GM12878 (cell line): ENCODE data around the gene ADRA2C. TPM values are rescaled to one million over a fixed set of nuclear protein-coding genes. Genes with fewer than 3 reads are reported as not detected.

Experiments
- ATAC-seq: fragments of 200-7000 bp; cut with Tn5 transposase; 3 replicates; pipeline ENCODE4 v1.9.1; 2020; ENCODE audit warnings: mild to moderate bottlenecking, moderate library complexity
- BruUV-seq: library from RNA; stranded (reverse); fragments of 400-500 nt; replicated peaks from 2 replicates; lab custom pipeline; 2021; lab: Mats Ljungman, UMichigan
- CTCF ChIA-PET: fragments of 300-600 bp; sonication (Branson Sonifier 250); formaldehyde crosslinking; extraction: SDS; loops from one replicate; lab custom pipeline; 2021; ENCODE audit warnings: inconsistent platforms; lab: Yijun Ruan, JAX
- POLR2A ChIA-PET: fragments of 350-600 bp; formaldehyde crosslinking; extraction: SDS; loops from one replicate; lab custom pipeline; 2021; ENCODE audit warnings: inconsistent platforms; lab: Charles Lee
- RAD21 ChIA-PET: fragments of 300-600 bp; sonication (Branson Sonifier 250); formaldehyde crosslinking; loops from one replicate; lab custom pipeline; 2023; ENCODE audit warnings: antibody characterized with exemption; ENCODE audit not compliant: unreplicated experiment; lab: Charles Lee
- SMC1A ChIA-PET: fragments of 300-600 bp; sonication (Branson Sonifier 250); formaldehyde crosslinking; loops from one replicate; lab custom pipeline; 2023; ENCODE audit not compliant: unreplicated experiment, uncharacterized antibody; lab: Charles Lee
- DNase-seq: peaks from one replicate; pipeline ENCODE4 v3.0.0-alpha.2; 2011; ENCODE audit warnings: low read depth, low spot score
- FAIRE-seq: peaks from 3 replicates; lab custom pipeline; 2011; peaks lifted over from hg19 to GRCh38; lab: Jason Lieb, UNC
- H2AFZ ChIP-seq: 2 replicates; pipeline ENCODE4 v1.6.0; 2011; ENCODE audit warnings: low read depth, low read length, control low read depth; ENCODE audit not compliant: control insufficient read depth
- H3K27ac ChIP-seq: 2 replicates; pipeline ENCODE4 v1.5.1; 2011; ENCODE audit warnings: control low read depth; ENCODE audit not compliant: control insufficient read depth, insufficient read depth
- H3K27me3 ChIP-seq, 2 experiments: replicated peaks in 1 of 2; 2 replicates each; pipeline versions ENCODE4 v1.6.0 to v1.6.1; 2011; ENCODE audit warnings: low read length in 1 of 2; ENCODE audit not compliant: control insufficient read depth in 2 of 2, insufficient read depth in 2 of 2
- H3K36me3 ChIP-seq, 2 experiments: 2 replicates each; pipeline ENCODE4 v1.5.1; 2011; ENCODE audit warnings: low read length in 1 of 2; ENCODE audit not compliant: control insufficient read depth in 2 of 2, insufficient read depth in 2 of 2
- H3K4me1 ChIP-seq: 2 replicates; pipeline ENCODE4 v1.6.1; 2011; ENCODE audit warnings: mild to moderate bottlenecking, low read length, moderate library complexity, mixed read lengths; ENCODE audit not compliant: control insufficient read depth, insufficient read depth
- H3K4me2 ChIP-seq: 2 replicates; pipeline ENCODE4 v1.6.0; 2011; ENCODE audit warnings: control low read depth; ENCODE audit not compliant: control insufficient read depth, insufficient read depth
- H3K4me3 ChIP-seq: fragments of 200-600 bp; sonication (generic); 2 replicates; pipeline ENCODE4 v1.5.1; 2016
- H3K79me2 ChIP-seq: 2 replicates; pipeline ENCODE4 v1.6.0; 2011; ENCODE audit warnings: low read length; ENCODE audit not compliant: control insufficient read depth, insufficient read depth
- H3K9ac ChIP-seq: 2 replicates; pipeline ENCODE4 v1.8.0; 2011; ENCODE audit warnings: low read length, control low read depth, mixed read lengths; ENCODE audit not compliant: control insufficient read depth, insufficient read depth
- H3K9me3 ChIP-seq: replicated peaks from 3 replicates; pipeline ENCODE4 v1.5.1; 2011; ENCODE audit warnings: mild to moderate bottlenecking, low read length; ENCODE audit not compliant: control insufficient read depth, insufficient read depth
- H4K20me1 ChIP-seq: 2 replicates; pipeline ENCODE4 v1.6.0; 2011; ENCODE audit not compliant: control insufficient read depth, insufficient read depth
- CHD2 ChIP-seq: IDR thresholded peaks from 2 replicates; pipeline ENCODE4 v1.6.1; 2011; ENCODE audit warnings: low read depth, low read length, improper control_type of control experiment, borderline replicate concordance
- ETV6 ChIP-seq, 2 experiments: fragments of 450-650 bp in 1 of 2; IDR thresholded peaks in 1 of 2; conservative IDR thresholded peaks in 1 of 2; 2 replicates each; pipeline ENCODE4 v1.6.1; 2014; ENCODE audit warnings: antibody characterized with exemption in 1 of 2, borderline replicate concordance in 1 of 2, low read depth in 1 of 2, mild to moderate bottlenecking in 1 of 2, moderate library complexity in 1 of 2
- HCFC1 ChIP-seq: fragments of 150-350 bp; IDR thresholded peaks from 2 replicates; pipeline ENCODE4 v1.6.1; 2014; ENCODE audit warnings: low read length
- NFYB ChIP-seq: IDR thresholded peaks from 2 replicates; pipeline ENCODE4 v1.6.1; 2011; ENCODE audit warnings: low read depth, mild to moderate bottlenecking, low read length, improper control_type of control experiment, moderate library complexity; ENCODE audit not compliant: insufficient read depth
- POLR2A ChIP-seq: IDR thresholded peaks from 2 replicates; pipeline ENCODE4 v1.6.1; 2011; ENCODE audit warnings: low read depth, mild to moderate bottlenecking, low read length
- RBBP5 ChIP-seq: fragments of 200-600 bp; sonication (generic); conservative IDR thresholded peaks from 2 replicates; pipeline ENCODE4 v1.6.1; 2016
- SIX5 ChIP-seq: IDR thresholded peaks from 2 replicates; pipeline ENCODE4 v1.6.1; 2011; ENCODE audit warnings: mild to moderate bottlenecking, low read depth, low read length, moderate library complexity; ENCODE audit not compliant: severe bottlenecking
- SUPT20H ChIP-seq: IDR thresholded peaks from 2 replicates; pipeline ENCODE4 v1.6.1; 2011; ENCODE audit warnings: low read depth, mild to moderate bottlenecking, low read length, moderate library complexity, borderline replicate concordance; ENCODE audit not compliant: control insufficient read depth
- TCF3 ChIP-seq: IDR thresholded peaks from 2 replicates; pipeline ENCODE4 v1.6.1; 2012; ENCODE audit warnings: low read depth, mild to moderate bottlenecking, low read length, borderline replicate concordance; ENCODE audit not compliant: insufficient read depth
- YY1 ChIP-seq: IDR thresholded peaks from 2 replicates; pipeline ENCODE4 v1.6.1; 2011; ENCODE audit warnings: low read depth, mild to moderate bottlenecking, low read length
- WGBS: methylation state at CpG from one replicate; pipeline ENCODE4 v1.1.6; 2016; ENCODE audit warnings: low lambda C conversion rate; ENCODE audit not compliant: insufficient replicate concordance, insufficient coverage; ENCODE audit errors: missing lambda C conversion rate; 5-methylcytosine and 5-hydroxymethylcytosine counted together
- in situ Hi-C: fragments of 300-500 bp; cut with MboI; formaldehyde crosslinking; loops from 9 replicates; pipeline ENCODE4 v1.14.3; 2018; ENCODE audit warnings: mixed read lengths
- intact Hi-C: fragments of 100-400 bp; cut with micrococcal nuclease; formaldehyde crosslinking; loops from one replicate; pipeline ENCODE4 v1.14.2; 2022; ENCODE audit not compliant: unreplicated experiment
- polyA plus RNA-seq, 11 experiments: library from polyadenylated mRNA; depleted of rRNA in 4 of 11; unstranded in 6 of 11; stranded (reverse) in 5 of 11; fragments of >200 nt; fragmentation: Nextera tagmentation in 4 of 11; fragmentation: Illumina TruSeq in 1 of 11; extraction: Ambion mirVana in 4 of 11; extraction: Trizol in 1 of 11; gene quantifications; 1 replicate in 1 of 11; 2 replicates in 10 of 11; pipeline versions ENCODE4 v1.2.1 to v1.2.3, GENCODE V29; 2011 to 2016; ENCODE audit warnings: inconsistent platforms in 2 of 11, missing spikeins in 2 of 11, low read depth in 1 of 11
- total RNA-seq, 4 experiments: library from RNA; depleted of rRNA in 3 of 4; stranded (reverse); fragments of >200 nt in 3 of 4; fragmentation: Illumina TruSeq in 1 of 4; extraction: Trizol in 1 of 4; gene quantifications; 2 replicates each; pipeline versions ENCODE4 v1.2.1 to v1.2.3, GENCODE V29; 2013 to 2021
- TF ChIP-seq, protein P1 (sequence below): IDR thresholded peaks from 2 replicates; pipeline ENCODE4 v1.6.1; 2011; ENCODE audit warnings: borderline replicate concordance, low read depth, mild to moderate bottlenecking, moderate library complexity, mixed read lengths, low read length; ENCODE audit not compliant: insufficient read depth; ENCODE audit errors: extremely low read length
- TF ChIP-seq, protein P2 (sequence below): IDR thresholded peaks from 2 replicates; pipeline ENCODE4 v1.6.1; 2011; ENCODE audit warnings: low read depth, mild to moderate bottlenecking, low read length, moderate library complexity, borderline replicate concordance; ENCODE audit errors: extremely low read depth

The ADRA2C gene
- total and polyA plus RNA-seq, 10 of the 15 experiments (the other 5 are each of a cell fraction or from before 2014, with no cell fraction given): 0.15 TPM; not detected in 9

DNA sequence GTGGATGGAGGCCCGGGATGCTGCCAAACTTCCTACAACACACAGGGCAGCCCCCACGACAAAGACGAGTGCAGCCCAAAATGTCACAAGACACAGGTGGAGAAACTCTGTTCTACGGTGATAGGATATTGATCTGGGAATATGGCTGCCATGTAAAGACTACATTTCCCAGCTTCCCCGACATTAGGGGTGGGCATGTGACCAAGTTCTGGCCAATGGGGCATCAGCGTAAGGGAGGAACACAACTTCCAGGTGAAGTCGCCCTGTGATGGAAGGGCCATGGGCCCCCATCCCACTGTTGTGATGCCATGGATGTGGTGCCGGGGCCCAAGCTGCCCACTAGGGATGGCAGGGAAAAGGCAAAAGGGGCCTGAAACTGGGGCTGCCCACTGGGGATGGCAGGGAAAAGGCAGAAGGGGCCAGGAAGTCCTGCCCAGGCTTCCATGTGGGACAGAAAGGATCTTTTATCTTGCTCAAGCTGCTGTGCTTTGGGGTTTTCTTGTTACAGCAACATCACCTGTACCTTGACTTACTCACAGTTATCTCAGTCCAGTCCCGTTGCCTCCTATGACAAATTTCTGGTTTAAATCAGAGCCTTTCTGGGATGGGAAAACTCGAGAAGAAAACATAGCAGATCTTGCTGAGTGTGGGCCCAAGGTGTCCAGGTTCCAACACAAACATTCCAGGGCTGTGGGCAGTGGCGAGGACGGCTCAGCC is 9.7 kb upstream of the ADRA2C start:
- Histone ChIP-seq H3K79me2 (no peaks in the 10 kb centered on the region), H2AFZ (no peak overlapping the region), H3K4me3 (no peak overlapping the region), H3K9me3 (no peaks in the 10 kb centered on the region), H3K36me3 (no peaks in the 10 kb centered on the region), H4K20me1 (no peaks in the 10 kb centered on the region), H3K4me1 (no peaks in the 10 kb centered on the region), H3K27me3 (peaks cover 0 to 3% of the 10 kb centered on the region in 2 experiments; a peak in 2 of 4 replicates), H3K9ac (no peak overlapping the region), H3K4me2 (no peak overlapping the region), H3K27ac (no peak overlapping the region)
- BruUV-seq: no TSS peak
- FAIRE-seq (no peak), DNase-seq (no peak), ATAC-seq (no peak)
- ChIA-PET SMC1A (no interaction called here), CTCF (no interaction called here), POLR2A (no interaction called here), RAD21 (no interaction called here)
- TF ChIP-seq SIX5: peak; percentile 56
- no peak for TF ChIP-seq SUPT20H
- TF ChIP-seq CHD2: no peak
- TF ChIP-seq NFYB: peak; percentile 67; the same call in 1 of the 2 replicates
- TF ChIP-seq POLR2A: no peak
- peak; percentile 89 for TF ChIP-seq YY1
- no peak for TF ChIP-seq TCF3
- no peak for TF ChIP-seq RBBP5
- TF ChIP-seq, protein P1, sequence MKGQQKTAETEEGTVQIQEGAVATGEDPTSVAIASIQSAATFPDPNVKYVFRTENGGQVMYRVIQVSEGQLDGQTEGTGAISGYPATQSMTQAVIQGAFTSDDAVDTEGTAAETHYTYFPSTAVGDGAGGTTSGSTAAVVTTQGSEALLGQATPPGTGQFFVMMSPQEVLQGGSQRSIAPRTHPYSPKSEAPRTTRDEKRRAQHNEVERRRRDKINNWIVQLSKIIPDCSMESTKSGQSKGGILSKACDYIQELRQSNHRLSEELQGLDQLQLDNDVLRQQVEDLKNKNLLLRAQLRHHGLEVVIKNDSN: peak; percentile 64
- peak; percentile 28; the same call in 1 of the 2 replicates for TF ChIP-seq HCFC1
- TF ChIP-seq, protein P2, sequence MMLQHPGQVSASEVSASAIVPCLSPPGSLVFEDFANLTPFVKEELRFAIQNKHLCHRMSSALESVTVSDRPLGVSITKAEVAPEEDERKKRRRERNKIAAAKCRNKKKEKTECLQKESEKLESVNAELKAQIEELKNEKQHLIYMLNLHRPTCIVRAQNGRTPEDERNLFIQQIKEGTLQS: peak; percentile 42; the same call in 1 of the 2 replicates
- no peak for TF ChIP-seq ETV6 (conservative IDR thresholded peaks at IDR 0.05 in 1 of 2, IDR thresholded peaks at IDR 0.05 in 1 of 2; ENCODE audit: borderline replicate concordance in 1 of 2, low read depth in 1 of 2)
- 28% methylated on average over 12 of the region's 12 CpGs for WGBS
- intact Hi-C loops: no loop called here
- in situ Hi-C loops: no loop called here
